ENCODE data around the gene CD58. TPM values are rescaled to one million over a fixed set of nuclear protein-coding genes. Genes with fewer than 3 reads are reported as not detected.

CD58 gene
- total RNA-seq, 1 experiment from 2014 or later, result 23.6 TPM

DNA sequence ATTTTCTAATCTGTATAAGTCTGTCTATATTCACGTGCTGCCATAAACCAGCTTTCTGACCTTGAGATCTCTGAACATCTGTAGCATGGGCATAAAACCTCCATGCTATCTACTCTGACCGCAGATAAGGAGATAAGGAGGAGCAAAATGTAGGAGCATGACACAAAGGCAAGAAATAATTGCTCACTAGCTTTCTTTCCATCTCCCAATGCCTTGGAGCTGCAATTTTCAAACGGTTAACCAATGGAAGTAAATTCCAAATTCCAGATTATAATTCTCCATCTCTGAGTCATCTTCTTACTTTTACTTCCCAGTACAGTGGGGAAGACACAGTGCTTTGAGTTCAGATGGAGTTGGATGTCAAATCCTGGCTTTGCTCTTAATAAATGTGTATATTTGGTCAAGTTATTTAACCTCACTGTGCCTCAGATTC, 41.6 kb downstream of the CD58 start:
- Histone ChIP-seq H3K36me3 (ENCODE audit: low read depth) (peaks cover 89% of the 10 kb centered on the region), H3K4me1 (replicated peaks; ENCODE audit: insufficient read depth) (no peaks in the 10 kb centered on the region), H3K4me2 (no peak overlapping the region), H3K9me3 (ENCODE audit: insufficient read depth, low read depth) (0 out of 2 replicates have a peak, but pooled peaks cover 7% of the 10 kb centered on the region), H3K27me3 (ENCODE audit: insufficient read depth, low read depth) (no peaks in the 10 kb centered on the region), H3K27ac (no peak overlapping the region), H3K79me2 (ENCODE audit: low read depth) (peaks cover 23% of the 10 kb centered on the region), H4K20me1 (ENCODE audit: insufficient read depth) (no peaks in the 10 kb centered on the region), H3F3A (ENCODE audit: insufficient read depth, low read depth) (peaks cover 5% of the 10 kb centered on the region; the same call in 1 of the 2 replicates), H3K4me3 (no peak overlapping the region), H2AFZ (no peak overlapping the region), H3K9me2 (ENCODE audit: insufficient read depth) (no peaks in the 10 kb centered on the region)
- DNase-seq, result no peak
- intact Hi-C loops (cut with micrococcal nuclease; ENCODE audit: unreplicated experiment), result no loop called here
- BruUV-seq (replicated peaks), result no TSS peak
- no peak for TF ChIP-seq CTCF (conservative IDR thresholded peaks at IDR 0.05)
- no peak for TF ChIP-seq EZH2 (IDR thresholded peaks at IDR 0.05; ENCODE audit: low read depth)
- ChIA-PET CTCF (no interaction called here), POLR2A (ENCODE audit: unreplicated experiment) (no interaction called here)

- no peak overlapping the region for H3K4me3 ChIP-seq
- ChIA-PET POLR2A (ENCODE audit: unreplicated experiment) (no interaction called here), CTCF (no interaction called here)
- no peaks in the 10 kb centered on the region for H4K20me1 ChIP-seq (ENCODE audit: insufficient read depth)
- 0 out of 2 replicates have a peak, but pooled peaks cover 7% of the 10 kb centered on the region for H3K9me3 ChIP-seq (ENCODE audit: insufficient read depth, low read depth)
- TF ChIP-seq EZH2 (IDR thresholded peaks at IDR 0.05; ENCODE audit: low read depth), result no peak
- TF ChIP-seq CTCF (conservative IDR thresholded peaks at IDR 0.05), result no peak
- no peaks in the 10 kb centered on the region for H3K9me2 ChIP-seq (ENCODE audit: insufficient read depth)
- H3K27me3 ChIP-seq (ENCODE audit: insufficient read depth, low read depth), result no peaks in the 10 kb centered on the region
- no peak overlapping the region for H3K27ac ChIP-seq
- H3K4me1 ChIP-seq (replicated peaks; ENCODE audit: insufficient read depth), result no peaks in the 10 kb centered on the region
- H3F3A ChIP-seq (ENCODE audit: insufficient read depth, low read depth), result peaks cover 2% of the 10 kb centered on the region; the same call in 1 of the 2 replicates
- H3K36me3 ChIP-seq (ENCODE audit: low read depth), result peaks cover 89% of the 10 kb centered on the region
- H2AFZ ChIP-seq, result no peak overlapping the region
- no peak for DNase-seq
- BruUV-seq (replicated peaks), result no TSS peak
- peaks cover 16% of the 10 kb centered on the region for H3K79me2 ChIP-seq (ENCODE audit: low read depth)
- intact Hi-C loops (cut with micrococcal nuclease; ENCODE audit: unreplicated experiment), result no loop called here
- H3K4me2 ChIP-seq, result no peak overlapping the region
Observed at GRCh38 chr1:116528329-116529083, 42.3 kb downstream of the CD58 start.

DNA sequence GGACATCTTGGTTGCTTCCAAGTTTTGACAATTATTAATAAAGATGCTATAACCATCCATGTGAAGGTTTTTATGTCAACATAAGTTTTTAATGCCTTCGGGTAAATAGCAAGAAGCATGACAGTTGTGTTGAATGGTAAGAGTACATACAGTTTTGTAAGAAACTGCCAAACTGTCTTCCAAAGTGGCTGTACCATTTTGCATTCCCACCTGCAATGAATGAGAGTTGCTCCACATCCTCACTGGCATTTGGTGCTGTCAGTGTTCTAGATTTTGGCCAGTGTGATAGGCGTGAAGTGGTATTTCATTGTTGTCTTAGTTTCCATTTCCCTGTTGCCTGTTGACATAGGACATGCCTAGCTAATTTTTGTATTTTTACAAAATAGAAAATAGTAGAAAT, 45.4 kb downstream of the CD58 start:
- H3F3A ChIP-seq (ENCODE audit: insufficient read depth, low read depth), result peaks cover 10% of the 10 kb centered on the region; the same call in 1 of the 2 replicates
- 0 out of 2 replicates have a peak, but pooled peaks cover 7% of the 10 kb centered on the region for H3K9me3 ChIP-seq (ENCODE audit: insufficient read depth, low read depth)
- no peak overlapping the region for H2AFZ ChIP-seq
- no peaks in the 10 kb centered on the region for H3K27me3 ChIP-seq (ENCODE audit: insufficient read depth, low read depth)
- TF ChIP-seq EZH2 (IDR thresholded peaks at IDR 0.05; ENCODE audit: low read depth), result no peak
- TF ChIP-seq CTCF (conservative IDR thresholded peaks at IDR 0.05), result no peak
- H4K20me1 ChIP-seq (ENCODE audit: insufficient read depth), result no peaks in the 10 kb centered on the region
- peaks cover 6% of the 10 kb centered on the region; the same call in 1 of the 2 replicates for H3K4me1 ChIP-seq (replicated peaks; ENCODE audit: insufficient read depth)
- no peak overlapping the region for H3K4me3 ChIP-seq
- ChIA-PET CTCF (no interaction called here), POLR2A (ENCODE audit: unreplicated experiment) (no interaction called here)
- no peak overlapping the region for H3K4me2 ChIP-seq
- no peak for DNase-seq
- H3K79me2 ChIP-seq (ENCODE audit: low read depth), result 0 out of 2 replicates have a peak, but pooled peaks cover 8% of the 10 kb centered on the region
- H3K27ac ChIP-seq, result no peak overlapping the region
- no peaks in the 10 kb centered on the region for H3K9me2 ChIP-seq (ENCODE audit: insufficient read depth)
- intact Hi-C loops (cut with micrococcal nuclease; ENCODE audit: unreplicated experiment), result no loop called here
- BruUV-seq (replicated peaks), result no TSS peak
- peaks cover 88% of the 10 kb centered on the region for H3K36me3 ChIP-seq (ENCODE audit: low read depth)
